Chondrocyte (in vitro differentiated cells): ENCODE data around the gene OTOP3. TPM values are rescaled to one million over a fixed set of nuclear protein-coding genes. Genes with fewer than 3 reads are reported as not detected.
"Not testable (repeated sequence)": the region's sequence is repeated elsewhere in the genome, so short reads cannot be mapped to it uniquely, and the experiment has no call there.

Experiments used
- DNase-seq: peaks from one replicate; pipeline ENCODE4 v3.0.0; 2021; ENCODE audit warnings: mixed read lengths, low spot score
- H3K27ac Mint-ChIP-seq: one replicate; pipeline ENCODE4 v1.8.0; 2021; ENCODE audit warnings: mild to moderate bottlenecking, moderate library complexity, mixed read lengths; ENCODE audit not compliant: unreplicated experiment
- H3K27me3 Mint-ChIP-seq: 2 replicates; pipeline ENCODE4 v1.8.0; 2021; ENCODE audit warnings: low read depth, mixed read lengths
- H3K36me3 Mint-ChIP-seq: 2 replicates; pipeline ENCODE4 v1.8.0; 2021; ENCODE audit warnings: low read depth, mixed read lengths
- H3K4me1 Mint-ChIP-seq: 2 replicates; pipeline ENCODE4 v1.8.0; 2021; ENCODE audit warnings: low read depth, mild to moderate bottlenecking, mixed read lengths
- H3K4me3 Mint-ChIP-seq: one replicate; pipeline ENCODE4 v1.8.0; 2021; ENCODE audit warnings: mild to moderate bottlenecking, moderate library complexity, mixed read lengths; ENCODE audit not compliant: unreplicated experiment
- H3K9me3 Mint-ChIP-seq: 2 replicates; pipeline ENCODE4 v1.8.0; 2021; ENCODE audit warnings: low read depth, mixed read lengths
- CTCF ChIP-seq: fragments of 200-600 bp; sonication (generic); IDR thresholded peaks from 2 replicates; pipeline ENCODE4 v1.5.0; 2021; ENCODE audit warnings: antibody characterized with exemption, mild to moderate bottlenecking, moderate library complexity
- total RNA-seq: library from RNA; stranded (reverse); gene quantifications from 3 replicates; pipeline ENCODE4 v1.2.1, GENCODE V29; 2021

The OTOP3 gene
- total RNA-seq, 1 donor from 2014 or later: not detected

GRCh38 chr17:74907012-74907411 is 28.7 kb upstream of the OTOP3 start:
- H3K9me3 Mint-ChIP-seq: no peaks in the 10 kb centered on the region
- no peak overlapping the region for H3K27ac Mint-ChIP-seq
- no peaks in the 10 kb centered on the region for H3K4me1 Mint-ChIP-seq
- H3K4me3 Mint-ChIP-seq: no peak overlapping the region
- no peak for DNase-seq
- no peaks in the 10 kb centered on the region for H3K36me3 Mint-ChIP-seq
- TF ChIP-seq CTCF: no peak
- H3K27me3 Mint-ChIP-seq: peaks cover 39% of the 10 kb centered on the region

DNA sequence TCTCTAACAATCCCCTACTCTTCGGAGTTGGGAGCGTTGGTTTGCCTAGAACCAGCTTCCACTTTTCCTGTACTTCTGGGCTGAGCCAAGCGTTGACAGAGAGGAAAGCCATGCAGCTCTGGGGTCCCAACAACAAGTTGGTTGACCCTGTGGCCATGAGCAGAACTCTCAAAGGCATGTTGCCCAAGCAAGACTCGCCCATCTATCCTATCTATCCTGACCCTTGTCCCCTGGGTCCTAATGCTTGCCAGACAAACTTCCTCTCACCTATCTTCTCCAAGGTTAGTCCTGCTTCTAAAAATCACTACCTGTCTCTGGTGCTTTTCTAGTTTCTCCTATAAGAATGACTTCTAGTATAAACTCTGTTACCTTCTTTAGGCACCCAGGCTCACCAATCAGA is 26.6 kb upstream of the OTOP3 start:
- not testable (repeated sequence) for H3K4me3 Mint-ChIP-seq, H3K4me1 Mint-ChIP-seq, H3K36me3 Mint-ChIP-seq, DNase-seq, H3K9me3 Mint-ChIP-seq, H3K27ac Mint-ChIP-seq
- H3K27me3 Mint-ChIP-seq: peaks cover 36% of the 10 kb centered on the region

GRCh38 chr17:74911423-74911822 is 24.3 kb upstream of the OTOP3 start:
- H3K4me1 Mint-ChIP-seq, DNase-seq, H3K27ac Mint-ChIP-seq, H3K9me3 Mint-ChIP-seq, H3K4me3 Mint-ChIP-seq, H3K36me3 Mint-ChIP-seq: not testable (repeated sequence)
- peaks cover 31% of the 10 kb centered on the region for H3K27me3 Mint-ChIP-seq

GRCh38 chr17:74916136-74916850 is 19.4 kb upstream of the OTOP3 start:
- no peak for DNase-seq
- no peak overlapping the region for H3K27ac Mint-ChIP-seq
- no peaks in the 10 kb centered on the region for H3K36me3 Mint-ChIP-seq
- TF ChIP-seq CTCF: no peak
- peaks cover 18% of the 10 kb centered on the region for H3K27me3 Mint-ChIP-seq
- H3K4me3 Mint-ChIP-seq: no peak overlapping the region
- no peaks in the 10 kb centered on the region for H3K4me1 Mint-ChIP-seq
- H3K9me3 Mint-ChIP-seq: no peaks in the 10 kb centered on the region

DNA sequence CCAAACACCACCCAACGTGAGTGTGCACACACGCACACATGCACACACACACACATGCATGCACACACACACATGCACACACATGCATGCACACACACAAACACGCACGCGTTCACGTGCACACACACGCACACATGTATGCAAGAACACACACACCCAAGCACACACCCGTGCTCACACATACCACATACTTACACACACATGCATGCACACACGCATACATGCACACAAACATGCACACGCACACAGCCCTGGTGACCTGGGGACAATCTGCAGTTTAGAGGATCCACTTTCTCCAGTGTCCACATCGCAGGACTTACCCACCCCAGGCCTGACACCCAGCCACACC is 18.9 kb upstream of the OTOP3 start:
- no peaks in the 10 kb centered on the region for H3K4me1 Mint-ChIP-seq
- H3K4me3 Mint-ChIP-seq: no peak overlapping the region
- DNase-seq: no peak
- TF ChIP-seq CTCF: no peak
- H3K27me3 Mint-ChIP-seq: peaks cover 18% of the 10 kb centered on the region
- no peaks in the 10 kb centered on the region for H3K36me3 Mint-ChIP-seq
- no peak overlapping the region for H3K27ac Mint-ChIP-seq
- no peaks in the 10 kb centered on the region for H3K9me3 Mint-ChIP-seq

GRCh38 chr17:74917430-74917829 is 18.3 kb upstream of the OTOP3 start:
- no peaks in the 10 kb centered on the region for H3K36me3 Mint-ChIP-seq

More at GRCh38 chr17:74917430-74917829, 18.3 kb upstream of the OTOP3 start:
- no peak overlapping the region for H3K27ac Mint-ChIP-seq
- peaks cover 22% of the 10 kb centered on the region for H3K27me3 Mint-ChIP-seq
- DNase-seq: no peak
- H3K4me3 Mint-ChIP-seq: no peak overlapping the region
- no peak for TF ChIP-seq CTCF
- no peaks in the 10 kb centered on the region for H3K4me1 Mint-ChIP-seq
- no peaks in the 10 kb centered on the region for H3K9me3 Mint-ChIP-seq
